HG02642 (cell line): ENCODE data around the gene RAPGEFL1.
"Not testable (repeated sequence)": the region's sequence is repeated elsewhere in the genome, so short reads cannot be mapped to it uniquely, and the experiment has no call there.

ENCODE experiments used
- ATAC-seq: cut with Tn5 transposase; IDR thresholded peaks from one replicate; pipeline ENCODE4 v1.9.1; 2021; ENCODE audit warnings: mild to moderate bottlenecking; ENCODE audit not compliant: unreplicated experiment, poor library complexity

Gene RAPGEFL1, protein sequence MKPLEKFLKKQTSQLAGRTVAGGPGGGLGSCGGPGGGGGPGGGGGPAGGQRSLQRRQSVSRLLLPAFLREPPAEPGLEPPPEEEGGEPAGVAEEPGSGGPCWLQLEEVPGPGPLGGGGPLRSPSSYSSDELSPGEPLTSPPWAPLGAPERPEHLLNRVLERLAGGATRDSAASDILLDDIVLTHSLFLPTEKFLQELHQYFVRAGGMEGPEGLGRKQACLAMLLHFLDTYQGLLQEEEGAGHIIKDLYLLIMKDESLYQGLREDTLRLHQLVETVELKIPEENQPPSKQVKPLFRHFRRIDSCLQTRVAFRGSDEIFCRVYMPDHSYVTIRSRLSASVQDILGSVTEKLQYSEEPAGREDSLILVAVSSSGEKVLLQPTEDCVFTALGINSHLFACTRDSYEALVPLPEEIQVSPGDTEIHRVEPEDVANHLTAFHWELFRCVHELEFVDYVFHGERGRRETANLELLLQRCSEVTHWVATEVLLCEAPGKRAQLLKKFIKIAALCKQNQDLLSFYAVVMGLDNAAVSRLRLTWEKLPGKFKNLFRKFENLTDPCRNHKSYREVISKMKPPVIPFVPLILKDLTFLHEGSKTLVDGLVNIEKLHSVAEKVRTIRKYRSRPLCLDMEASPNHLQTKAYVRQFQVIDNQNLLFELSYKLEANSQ

DNA sequence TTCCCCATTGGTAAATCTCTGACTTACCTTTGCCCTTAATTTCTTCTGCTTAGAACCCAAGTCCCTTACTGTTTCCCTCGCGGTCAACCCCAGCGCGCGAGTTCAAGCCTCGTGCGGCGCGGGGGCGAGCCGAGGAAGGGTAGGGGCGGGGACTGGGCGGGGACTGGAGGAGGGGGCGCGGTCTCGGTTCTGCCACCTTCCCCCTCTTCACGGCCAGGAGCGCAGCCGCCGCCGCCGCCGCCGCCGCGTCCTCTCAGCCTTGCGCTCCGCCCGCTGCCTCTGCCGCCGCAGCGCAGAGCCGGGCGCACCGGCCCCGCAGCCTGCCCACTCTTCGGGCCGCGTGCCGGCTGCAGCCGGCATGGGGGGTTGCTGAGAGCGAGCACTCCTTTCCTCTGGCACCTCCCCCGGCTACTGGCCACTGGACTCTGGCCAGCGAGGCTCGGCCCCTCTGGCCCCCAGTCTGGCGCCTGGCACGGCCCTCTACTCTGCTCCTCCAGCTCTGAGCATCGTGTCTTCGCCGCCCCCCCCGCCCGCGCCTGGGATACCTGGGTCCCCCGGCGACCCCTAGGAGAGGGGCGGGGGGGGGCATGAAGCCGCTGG is at the start of gene RAPGEFL1:
TSS of gene RAPGEFL1 (plus strand) at position 196 of the 600 bp plus-strand sequence. CDS start at position 588, 392 bp downstream.
- ATAC-seq, result peak; percentile 67

DNA sequence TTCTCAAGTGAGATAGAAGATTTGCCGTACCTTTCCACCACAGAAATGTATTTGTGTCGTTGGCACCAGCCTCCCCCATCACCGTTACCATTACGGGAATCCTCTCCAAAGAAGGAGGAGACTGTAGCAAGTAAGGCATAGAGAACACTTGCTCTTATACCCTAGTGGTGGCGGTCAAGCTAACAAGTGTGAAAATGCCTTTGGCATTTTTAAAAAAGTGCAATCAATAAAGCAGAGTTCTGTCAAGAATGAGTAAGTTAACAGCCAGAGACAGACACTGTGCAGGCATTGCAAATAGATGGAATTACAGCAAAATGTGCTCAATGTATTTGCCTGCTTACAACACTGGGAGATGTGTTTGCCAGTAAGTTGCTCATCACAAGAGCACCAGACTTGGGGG is 47.8 kb upstream of the RAPGEFL1 start:
- ATAC-seq, result no peak

DNA sequence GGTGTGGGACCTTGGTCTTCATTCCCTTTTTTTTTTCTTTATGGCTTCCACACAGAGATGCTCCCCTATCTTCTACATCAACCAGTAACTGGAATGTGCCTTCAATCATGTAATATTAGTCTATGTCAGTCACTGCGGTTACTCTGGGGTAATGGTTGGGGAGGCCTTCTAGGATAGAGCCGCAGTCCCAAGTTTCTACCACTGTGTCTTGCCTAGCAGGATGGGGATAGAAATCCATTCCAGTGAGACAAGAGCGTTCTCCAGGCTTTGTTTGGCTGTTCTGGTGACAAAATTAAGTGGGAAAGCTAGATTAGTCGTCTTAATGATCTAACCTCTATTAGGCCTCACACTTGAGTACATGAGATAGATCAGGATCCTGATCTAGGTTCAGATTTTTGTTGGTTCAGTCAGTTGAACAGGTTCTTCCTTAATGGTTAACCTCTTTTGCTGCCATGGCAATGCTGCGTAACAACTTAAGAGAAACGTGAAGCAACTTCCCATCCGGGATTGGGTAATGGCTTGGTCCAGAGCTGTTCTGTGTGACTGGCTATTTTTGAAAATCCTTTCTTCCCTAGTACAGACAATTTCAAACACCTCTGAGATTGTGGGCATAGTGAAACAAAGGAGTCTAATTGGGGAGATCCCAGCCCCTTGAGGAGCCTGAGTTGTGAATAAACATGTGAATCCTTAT is 46.8 kb upstream of the RAPGEFL1 start:
- ATAC-seq, result no peak

DNA sequence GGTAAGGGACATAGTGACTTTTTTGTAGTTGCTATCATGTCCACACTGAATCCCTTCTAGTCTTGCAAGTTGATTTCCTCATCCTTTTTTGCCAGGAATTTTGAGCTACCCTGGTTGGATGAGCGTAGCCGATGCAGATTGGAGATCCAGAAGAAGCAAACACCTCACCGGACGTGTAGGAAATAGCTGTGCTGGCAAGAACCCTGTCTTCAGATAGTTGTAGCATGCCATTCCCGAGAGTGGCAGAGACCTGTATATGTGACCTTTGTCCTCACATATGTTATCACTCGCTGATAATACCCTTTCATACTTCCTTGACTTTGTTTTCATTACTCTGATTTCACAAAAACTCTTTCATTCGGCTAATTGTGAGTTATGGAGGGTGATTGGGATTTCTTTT is 43.1 kb upstream of the RAPGEFL1 start:
- ATAC-seq, result no peak

DNA sequence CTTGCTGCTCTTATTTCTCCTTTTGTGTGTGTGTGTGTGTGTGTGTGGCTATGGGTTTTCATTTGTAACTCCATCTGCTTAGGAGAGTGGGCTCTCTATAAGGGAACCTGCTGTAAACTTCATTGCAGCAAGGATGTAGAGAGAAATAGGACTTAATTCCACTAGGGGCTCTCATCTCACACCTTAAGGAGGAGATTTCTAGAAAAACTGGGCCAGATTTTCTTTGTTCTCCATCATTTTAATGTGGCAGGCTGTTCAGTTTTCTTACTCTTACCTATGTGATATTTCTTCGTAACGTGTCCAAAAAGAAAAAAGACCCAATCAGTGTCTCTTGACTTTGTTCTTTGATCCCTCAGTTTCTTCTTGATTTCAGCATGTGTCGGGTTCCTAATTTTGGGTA is 41.5 kb upstream of the RAPGEFL1 start:
- ATAC-seq, result no peak

DNA sequence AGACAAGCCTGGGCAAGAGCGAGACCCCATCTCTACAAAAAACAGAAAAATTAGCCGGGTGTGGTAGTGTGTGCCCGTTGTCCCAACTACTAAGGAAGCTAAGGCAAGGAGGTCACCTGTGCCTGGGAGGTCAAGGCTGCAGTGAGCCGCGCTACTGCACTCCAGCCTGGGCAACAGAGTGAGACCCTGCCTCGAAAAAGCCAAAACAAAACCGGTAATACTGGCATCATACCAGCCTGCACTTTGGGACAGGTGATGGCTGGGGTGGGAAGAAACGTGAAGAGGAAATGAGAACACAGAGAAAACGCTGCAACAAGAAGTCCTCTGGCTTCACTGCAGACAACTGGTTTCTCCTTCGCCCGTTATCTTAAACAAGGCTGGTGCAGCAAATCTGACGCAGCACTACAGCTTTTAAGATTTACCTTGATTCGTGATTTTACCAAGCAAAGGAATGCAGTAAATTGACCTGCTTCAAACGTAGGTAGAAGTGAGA is 37.7 kb upstream of the RAPGEFL1 start:
- no peak for ATAC-seq

DNA sequence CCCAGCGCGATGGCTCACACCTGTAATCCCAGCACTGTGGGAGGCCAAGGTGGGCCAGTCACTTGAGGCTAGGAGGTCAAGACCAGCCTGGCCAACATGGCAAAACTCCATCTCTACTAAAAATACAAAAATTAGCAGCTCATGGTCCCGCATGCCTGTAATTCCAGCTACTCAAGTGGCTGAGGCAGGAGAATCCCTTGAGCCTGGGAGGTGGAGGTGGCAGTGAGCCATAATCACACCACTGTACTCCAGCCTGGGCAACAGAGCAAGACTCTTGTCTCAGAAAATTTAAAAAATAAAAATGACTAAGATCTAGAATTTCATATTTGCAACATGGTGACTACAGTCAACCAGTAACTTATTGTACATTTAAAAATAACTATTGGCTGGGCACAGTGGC is 34.1 kb upstream of the RAPGEFL1 start:
- not testable (repeated sequence) for ATAC-seq

DNA sequence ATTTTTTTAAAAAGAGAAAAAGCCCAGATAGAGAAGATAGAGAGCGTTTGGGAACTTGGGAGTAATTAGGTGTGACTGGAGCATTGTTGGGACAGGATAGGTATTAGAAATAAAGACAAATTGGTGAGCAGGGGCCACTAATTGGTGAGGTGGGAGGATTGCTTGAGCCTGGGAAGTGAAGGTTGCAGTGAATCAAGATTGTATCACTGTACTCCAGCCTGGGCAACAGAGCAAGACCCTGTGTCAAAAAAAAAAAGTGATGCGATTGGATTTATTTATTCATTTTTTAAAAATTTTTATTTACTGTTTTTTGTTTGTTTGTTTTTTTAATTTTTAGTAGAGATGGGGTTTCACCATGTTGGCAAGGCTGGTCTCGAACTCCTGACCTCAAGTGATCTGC is 31.8 kb upstream of the RAPGEFL1 start:
- ATAC-seq, result no peak

DNA sequence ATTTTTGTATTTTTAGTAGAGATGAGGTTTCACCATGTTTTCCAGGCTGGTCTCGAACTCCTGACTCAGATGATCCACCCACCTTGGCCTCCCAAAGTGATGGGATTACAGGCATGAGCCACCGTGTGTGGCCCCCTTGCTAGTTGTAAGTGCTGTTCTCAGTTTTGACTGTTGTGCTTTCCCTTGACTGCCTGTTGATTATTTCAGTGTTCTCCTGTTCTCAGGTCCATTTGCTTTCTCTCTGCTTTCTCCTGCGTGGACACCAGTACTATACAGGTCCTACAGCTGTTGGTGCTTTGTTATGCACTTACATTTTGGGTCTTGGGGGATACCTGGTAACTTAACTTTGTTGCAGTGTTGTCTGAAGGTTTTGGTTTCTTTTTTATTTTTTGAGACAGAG is 28.7 kb upstream of the RAPGEFL1 start:
- ATAC-seq, result no peak

DNA sequence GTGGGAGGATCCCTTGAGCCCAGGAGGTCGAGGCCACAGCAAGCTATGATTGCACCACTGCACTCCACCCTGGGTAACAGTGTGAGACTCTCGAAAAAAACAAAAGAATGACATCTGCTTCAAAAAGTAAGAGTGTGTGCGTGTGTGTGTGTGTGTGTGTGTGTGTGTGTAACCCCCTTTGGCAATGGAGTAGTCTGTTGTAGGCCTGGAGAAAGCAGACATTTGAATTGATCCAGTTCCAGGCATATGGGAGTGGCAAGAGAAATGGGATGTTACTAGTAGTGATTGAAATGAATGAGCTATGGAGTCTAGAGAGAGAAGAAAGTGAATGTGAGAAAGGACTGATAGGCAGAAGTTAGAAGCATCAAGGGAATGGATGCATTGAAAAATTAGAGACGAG is 27.0 kb upstream of the RAPGEFL1 start:
- ATAC-seq, result no peak

DNA sequence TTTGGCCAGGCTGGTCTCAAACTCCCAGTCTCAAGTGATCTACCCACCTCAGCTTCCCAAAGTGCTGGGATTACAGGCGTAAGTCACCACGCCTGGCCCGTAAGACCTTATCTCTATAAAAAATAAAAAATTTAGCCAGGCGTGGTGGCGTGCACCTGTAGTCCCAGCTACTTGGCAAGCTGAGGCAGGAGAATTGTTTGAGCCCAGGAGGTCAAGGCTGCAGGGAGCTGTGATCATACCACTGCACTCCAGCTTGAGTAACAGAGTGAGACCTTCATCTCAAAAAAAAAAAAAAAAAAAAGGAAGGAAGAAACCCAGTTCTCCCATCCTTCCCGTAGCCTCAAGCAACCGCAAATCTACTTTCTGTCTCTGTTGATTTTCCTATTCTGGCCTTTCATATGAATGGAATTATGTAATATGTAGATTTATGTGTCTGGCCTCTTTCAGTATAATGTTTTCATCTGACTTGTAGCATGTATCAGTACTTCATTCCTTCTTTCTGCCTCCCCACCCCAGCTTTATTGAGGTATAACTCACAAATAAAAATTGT is 25.8 kb upstream of the RAPGEFL1 start:
- no peak for ATAC-seq

DNA sequence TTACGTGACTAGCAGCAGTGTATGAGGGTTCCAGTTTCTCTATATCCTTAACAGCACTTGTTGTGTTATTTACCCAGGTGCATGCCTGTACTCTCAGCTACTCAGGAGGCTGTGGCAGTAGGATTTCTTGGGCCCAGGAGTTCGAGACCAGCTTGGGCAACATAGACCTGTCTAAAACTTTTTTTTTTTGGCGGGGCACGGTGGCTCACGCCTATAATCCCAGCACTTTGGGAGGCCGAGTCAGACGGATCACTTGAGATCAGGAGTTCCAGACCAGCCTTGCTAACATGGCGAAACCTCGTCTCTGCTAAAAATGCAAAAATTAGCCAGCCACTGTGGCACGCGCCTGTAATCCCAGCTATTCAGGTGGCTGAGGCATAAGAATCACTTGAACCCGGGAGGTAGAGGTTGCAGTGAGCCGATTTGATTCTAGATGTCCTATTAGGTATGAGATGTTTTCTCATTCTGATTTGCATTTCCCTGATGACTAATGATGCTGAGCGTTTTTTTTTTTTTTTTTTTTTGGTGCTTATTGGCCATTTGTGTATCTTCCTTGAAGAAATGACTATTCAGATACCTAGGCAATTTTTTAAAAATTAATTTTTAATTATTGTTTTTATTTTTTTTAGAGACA is 23.6 kb upstream of the RAPGEFL1 start:
- peak; percentile 62 for ATAC-seq

DNA sequence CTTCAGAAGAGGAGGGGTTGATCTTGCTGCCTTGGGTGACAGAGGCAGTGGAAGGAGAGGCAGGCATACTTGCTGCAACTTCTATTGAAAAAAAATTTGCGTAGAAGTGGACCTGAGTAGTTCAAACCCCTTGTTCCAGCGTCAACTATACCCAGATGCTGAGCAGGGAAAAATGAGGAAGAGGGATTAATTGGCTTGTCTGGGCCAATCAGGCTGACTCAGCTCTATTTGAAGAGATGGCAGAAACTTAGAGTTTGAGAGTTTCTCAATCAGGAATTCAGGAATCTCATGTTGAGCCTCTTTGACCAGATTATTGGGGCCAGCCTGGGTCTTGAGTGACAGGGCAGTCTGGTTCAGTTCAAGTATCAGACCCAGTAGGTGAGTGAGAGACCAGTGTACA is 19.3 kb upstream of the RAPGEFL1 start:
- no peak for ATAC-seq

DNA sequence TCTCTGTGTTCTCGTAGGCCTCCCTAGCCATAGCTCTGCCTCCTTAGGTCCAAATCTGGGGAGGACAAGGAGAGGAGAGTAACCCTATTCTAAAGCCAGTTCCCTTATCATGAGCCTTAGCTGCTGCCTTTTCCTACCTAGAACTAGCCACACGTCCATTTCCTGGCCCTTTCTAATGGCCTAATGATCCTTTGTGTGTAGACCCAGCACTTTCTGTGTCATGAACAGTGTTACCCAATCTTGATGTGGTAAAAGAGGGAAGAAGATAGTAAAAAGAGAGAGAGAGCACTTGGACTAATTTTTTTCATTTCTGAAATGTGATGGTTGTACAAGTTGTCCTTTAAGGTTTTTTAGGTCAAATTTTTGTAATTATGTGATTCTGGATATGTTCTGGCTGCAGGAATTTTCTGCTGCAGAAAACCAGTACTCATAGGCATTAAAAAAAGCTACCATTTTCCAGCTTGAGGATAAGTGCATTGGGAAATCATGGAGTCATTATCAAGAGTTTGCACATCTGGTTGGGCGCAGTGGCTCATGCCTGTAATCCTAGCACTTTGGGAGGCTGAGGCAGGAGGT is 18.7 kb upstream of the RAPGEFL1 start:
- no peak for ATAC-seq

DNA sequence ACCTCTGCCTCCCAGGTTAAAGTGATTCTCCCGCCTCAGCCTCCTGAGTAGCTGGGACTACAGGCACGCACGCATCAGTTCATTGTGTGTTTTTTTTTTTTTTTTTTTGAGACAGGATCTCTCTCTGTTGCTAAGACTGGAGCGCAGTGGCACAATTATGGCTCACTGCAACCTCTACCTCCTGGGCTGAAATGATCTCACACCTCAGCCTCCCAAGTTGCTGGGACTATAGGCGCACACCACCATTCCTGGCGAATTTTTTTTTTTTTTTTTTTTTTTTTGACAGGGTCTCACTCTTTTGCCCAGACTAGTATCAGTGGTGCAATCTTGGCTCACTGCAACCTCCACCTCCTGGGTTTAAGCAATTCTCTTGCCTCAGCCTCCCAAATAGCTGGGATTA is 17.8 kb upstream of the RAPGEFL1 start:
- ATAC-seq, result no peak

DNA sequence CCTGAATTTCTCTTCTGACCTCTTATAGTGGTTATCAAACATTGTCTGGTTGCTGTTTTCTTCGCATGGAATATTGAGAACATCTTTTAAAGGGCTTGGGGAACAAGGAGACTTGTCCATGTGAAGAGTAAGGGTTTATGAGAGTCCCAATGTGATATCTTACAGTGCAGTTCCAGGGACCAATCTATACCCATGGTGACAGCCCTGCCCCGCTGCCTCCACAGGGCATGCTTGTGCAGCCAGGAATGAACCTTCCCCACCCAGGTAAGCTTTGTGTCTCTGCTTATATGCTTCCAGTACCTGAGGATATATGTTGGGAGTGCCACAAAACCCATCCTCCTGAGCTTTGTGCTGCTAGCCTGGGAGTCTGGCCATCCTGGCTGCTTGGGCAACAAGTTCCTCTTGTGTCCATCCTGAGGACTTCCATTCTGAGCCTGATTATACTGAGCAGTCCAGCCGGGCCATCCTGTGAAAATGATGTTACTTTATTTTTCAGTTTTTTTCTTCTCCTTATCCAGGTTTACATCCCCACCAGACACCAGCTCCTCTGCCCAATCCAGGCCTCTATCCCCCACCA is 9.5 kb upstream of the RAPGEFL1 start:
- no peak for ATAC-seq

DNA sequence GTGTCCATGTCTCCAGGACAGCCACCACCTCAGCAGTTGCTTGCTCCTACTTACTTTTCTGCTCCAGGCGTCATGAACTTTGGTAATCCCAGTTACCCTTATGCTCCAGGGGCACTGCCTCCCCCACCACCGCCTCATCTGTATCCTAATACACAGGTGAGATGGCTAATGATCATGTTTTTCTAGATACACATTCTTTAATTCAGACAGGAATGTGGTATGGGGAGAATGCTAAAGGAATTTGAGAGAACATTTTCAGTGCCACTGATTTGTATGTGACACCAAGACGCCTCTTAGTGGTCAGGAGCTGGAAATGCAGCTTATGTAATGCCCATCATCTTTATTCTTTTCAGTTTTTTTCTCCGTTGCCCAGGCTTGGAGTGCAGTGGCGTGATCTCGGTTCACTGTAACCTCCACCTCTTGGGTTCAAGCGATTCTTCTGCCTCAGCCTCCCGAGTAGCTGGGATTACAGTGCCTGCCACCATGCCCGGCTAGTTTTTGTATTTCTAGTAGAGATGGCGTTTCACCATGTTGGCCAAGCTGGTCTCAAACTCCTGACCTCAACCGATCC is 8.9 kb upstream of the RAPGEFL1 start:
- no peak for ATAC-seq

DNA sequence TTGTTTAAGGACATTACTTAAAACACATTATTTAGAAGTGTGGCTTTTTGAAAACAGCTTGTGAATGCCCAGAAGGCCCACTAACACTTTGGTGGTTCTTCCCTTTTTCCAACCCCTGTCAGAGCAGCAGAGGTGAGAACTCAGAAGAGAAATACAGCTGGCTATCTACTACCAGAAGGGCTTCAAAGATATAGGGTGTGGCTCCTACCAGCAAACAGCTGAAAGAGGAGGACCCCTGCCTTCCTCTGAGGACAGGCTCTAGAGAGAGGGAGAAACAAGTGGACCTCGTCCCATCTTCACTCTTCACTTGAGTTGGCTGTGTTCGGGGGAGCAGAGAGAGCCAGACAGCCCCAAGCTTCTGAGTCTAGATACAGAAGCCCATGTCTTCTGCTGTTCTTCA is 6.9 kb upstream of the RAPGEFL1 start:
- ATAC-seq, result no peak

DNA sequence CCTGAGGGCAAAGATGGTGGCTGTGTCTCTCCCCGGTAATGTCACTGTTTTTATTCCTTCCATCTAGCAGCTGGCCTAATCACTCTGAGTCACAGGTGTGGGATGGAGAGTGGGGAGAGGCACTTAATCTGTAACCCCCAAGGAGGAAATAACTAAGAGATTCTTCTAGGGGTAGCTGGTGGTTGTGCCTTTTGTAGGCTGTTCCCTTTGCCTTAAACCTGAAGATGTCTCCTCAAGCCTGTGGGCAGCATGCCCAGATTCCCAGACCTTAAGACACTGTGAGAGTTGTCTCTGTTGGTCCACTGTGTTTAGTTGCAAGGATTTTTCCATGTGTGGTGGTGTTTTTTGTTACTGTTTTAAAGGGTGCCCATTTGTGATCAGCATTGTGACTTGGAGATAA is 5.5 kb upstream of the RAPGEFL1 start:
- no peak for ATAC-seq
